Osteoblast (primary cell): ENCODE measurements around the gene PIM1. TPM values are rescaled to one million over a fixed set of nuclear protein-coding genes. Genes with fewer than 3 reads are reported as not detected.

Source experiments
- DNase-seq: peaks from one replicate; pipeline ENCODE4 v3.0.0; 2011; ENCODE audit warnings: low spot score, mixed read lengths; ENCODE audit not compliant: insufficient read length; ENCODE audit errors: missing footprints
- H2AFZ ChIP-seq: 2 replicates; pipeline ENCODE4 v1.6.0; 2011; ENCODE audit warnings: mild to moderate bottlenecking, low read length
- H3K27ac ChIP-seq: 2 replicates; pipeline ENCODE4 v1.5.1; 2011; ENCODE audit warnings: mild to moderate bottlenecking, low read depth, low read length, moderate library complexity
- H3K27me3 ChIP-seq: 2 replicates; pipeline ENCODE4 v1.6.0; 2012; ENCODE audit warnings: mild to moderate bottlenecking, control low read depth, inconsistent platforms, low read length, moderate library complexity; ENCODE audit not compliant: insufficient read depth
- H3K36me3 ChIP-seq: 2 replicates; pipeline ENCODE4 v1.5.1; 2011; ENCODE audit warnings: mild to moderate bottlenecking, low read length, control low read depth, moderate library complexity; ENCODE audit not compliant: insufficient read depth
- H3K4me1 ChIP-seq: 2 replicates; pipeline ENCODE4 v1.5.1; 2011; ENCODE audit warnings: mild to moderate bottlenecking, low read length, control low read depth, moderate library complexity; ENCODE audit not compliant: insufficient read depth
- H3K4me2 ChIP-seq: 2 replicates; pipeline ENCODE4 v1.6.0; 2011; ENCODE audit warnings: mild to moderate bottlenecking, low read length; ENCODE audit not compliant: insufficient read depth
- H3K4me3 ChIP-seq: fragments of 200-600 bp; sonication (generic); 3 replicates; pipeline ENCODE4 v1.5.1; 2012; ENCODE audit warnings: mild to moderate bottlenecking, low read length, inconsistent platforms; ENCODE audit not compliant: insufficient read depth
- H3K79me2 ChIP-seq: 2 replicates; pipeline ENCODE4 v1.6.0; 2012; ENCODE audit warnings: mild to moderate bottlenecking, low read length, control low read depth, inconsistent platforms; ENCODE audit not compliant: insufficient read depth
- H3K9me3 ChIP-seq: 2 replicates; pipeline ENCODE4 v1.5.1; 2011; ENCODE audit warnings: low read depth, low read length, control low read depth
- H4K20me1 ChIP-seq: 2 replicates; pipeline ENCODE4 v1.6.0; 2012; ENCODE audit warnings: mild to moderate bottlenecking, low read length, control low read depth; ENCODE audit not compliant: insufficient read depth
- CTCF ChIP-seq: IDR thresholded peaks from 2 replicates; pipeline ENCODE4 v1.5.1; 2011; ENCODE audit warnings: mild to moderate bottlenecking, low read depth, low read length, moderate library complexity; ENCODE audit errors: extremely low read depth
- total RNA-seq: library from RNA; depleted of rRNA; stranded (reverse); fragments of >200 nt; gene quantifications from 2 replicates; pipeline ENCODE4 v1.2.3, GENCODE V29; 2012

PIM1 gene
- total RNA-seq, 1 donor = 14.8 TPM

- no peaks in the 10 kb centered on the region for H3K9me3 ChIP-seq
- H3K4me3 ChIP-seq = no peak overlapping the region
- no peak overlapping the region for H2AFZ ChIP-seq
- no peak overlapping the region for H3K27ac ChIP-seq
- H4K20me1 ChIP-seq = peaks cover 21% of the 10 kb centered on the region
- H3K79me2 ChIP-seq = peaks cover 17% of the 10 kb centered on the region
- H3K27me3 ChIP-seq = no peaks in the 10 kb centered on the region
- H3K36me3 ChIP-seq = peaks cover 36% of the 10 kb centered on the region
- TF ChIP-seq CTCF = no peak
- peaks cover 14% of the 10 kb centered on the region for H3K4me1 ChIP-seq
- no peak for DNase-seq
- no peak overlapping the region for H3K4me2 ChIP-seq
Measured at GRCh38 chr6:37175332-37176267, 5.6 kb downstream of the PIM1 start.

- Histone ChIP-seq H3K27ac (no peak overlapping the region), H3K4me1 (peaks cover 8% of the 10 kb centered on the region), H3K4me2 (no peak overlapping the region), H3K9me3 (no peaks in the 10 kb centered on the region), H4K20me1 (peaks cover 21% of the 10 kb centered on the region), H3K4me3 (no peak overlapping the region), H2AFZ (no peak overlapping the region), H3K27me3 (no peaks in the 10 kb centered on the region), H3K36me3 (peaks cover 36% of the 10 kb centered on the region), H3K79me2 (peaks cover 8% of the 10 kb centered on the region)
- TF ChIP-seq CTCF = no peak
- no peak for DNase-seq
Measured at GRCh38 chr6:37176268-37177076, 6.5 kb downstream of the PIM1 start.

- peaks cover 35% of the 10 kb centered on the region for H3K36me3 ChIP-seq
- H3K9me3 ChIP-seq = no peaks in the 10 kb centered on the region
- no peak overlapping the region for H2AFZ ChIP-seq
- peaks cover 7% of the 10 kb centered on the region for H3K79me2 ChIP-seq
- no peak for TF ChIP-seq CTCF
- peak; percentile 48 for DNase-seq
- no peaks in the 10 kb centered on the region for H3K27me3 ChIP-seq
- H3K4me3 ChIP-seq = no peak overlapping the region
- H3K27ac ChIP-seq = no peak overlapping the region
- H3K4me2 ChIP-seq = no peak overlapping the region
- H3K4me1 ChIP-seq = peaks cover 4% of the 10 kb centered on the region
- peaks cover 20% of the 10 kb centered on the region for H4K20me1 ChIP-seq
Measured at GRCh38 chr6:37177077-37177934, 7.4 kb downstream of the PIM1 start.
